IgD-negative memory B cell (primary cell): Measurements from ENCODE around the gene NPIPA5. TPM values are rescaled to one million over a fixed set of nuclear protein-coding genes. Genes with fewer than 3 reads are reported as not detected.
"Not testable (repeated sequence)": the region's sequence is repeated elsewhere in the genome, so short reads cannot be mapped to it uniquely, and the experiment has no call there.

Experiments used
- H3K27ac Mint-ChIP-seq, 3 donors: one replicate each; pipeline ENCODE4 v1.8.0; 2020 to 2022; ENCODE audit warnings: mild to moderate bottlenecking in 3 of 3, mixed read lengths in 3 of 3, moderate library complexity in 1 of 3
- H3K27me3 Mint-ChIP-seq: one replicate; pipeline ENCODE4 v1.8.0; 2021; ENCODE audit warnings: mixed read lengths
- H3K36me3 Mint-ChIP-seq: one replicate; pipeline ENCODE4 v1.8.0; 2020; ENCODE audit warnings: mild to moderate bottlenecking, mixed read lengths
- H3K4me1 Mint-ChIP-seq, 3 donors: one replicate each; pipeline ENCODE4 v1.8.0; 2020 to 2022; ENCODE audit warnings: mixed read lengths in 3 of 3, mild to moderate bottlenecking in 1 of 3
- H3K4me3 Mint-ChIP-seq, 4 donors: one replicate each; pipeline ENCODE4 v1.8.0; 2020 to 2022; ENCODE audit warnings: mild to moderate bottlenecking in 4 of 4, mixed read lengths in 4 of 4, moderate library complexity in 3 of 4
- H3K9me3 Mint-ChIP-seq, 3 donors: one replicate each; pipeline ENCODE4 v1.8.0; 2020 to 2021; ENCODE audit warnings: mixed read lengths in 3 of 3, mild to moderate bottlenecking in 1 of 3
- polyA plus RNA-seq: library from polyadenylated mRNA; unstranded; fragments of 300-500 nt; fragmentation: Illumina TruSeq; gene quantifications from one replicate; pipeline ENCODE4 v1.2.3, GENCODE V29; 2021

The NPIPA5 gene
- polyA plus RNA-seq, 1 donor from 2014 or later: 1.4 TPM

DNA sequence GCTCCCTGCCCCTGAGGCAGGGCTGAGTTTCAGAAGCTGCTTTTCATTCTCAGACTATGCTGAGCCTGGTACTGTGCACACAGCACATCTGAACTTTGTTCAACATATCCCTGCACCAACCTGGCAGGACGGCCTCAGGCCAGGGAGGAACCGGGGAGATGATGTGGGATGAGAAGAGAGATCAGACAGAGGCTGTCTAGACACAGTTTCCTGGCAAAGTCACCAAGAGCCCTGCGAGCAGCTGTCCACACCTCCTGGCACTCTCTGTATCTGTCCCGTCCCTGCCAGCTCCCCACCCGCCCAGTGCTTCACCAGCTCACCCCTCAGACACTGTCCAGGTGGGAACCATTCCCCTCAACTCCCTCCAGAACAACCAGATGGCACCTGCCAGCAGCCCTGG lies 39.1 kb downstream of the NPIPA5 start:
- H3K4me1 Mint-ChIP-seq, H3K9me3 Mint-ChIP-seq, H3K27ac Mint-ChIP-seq, H3K27me3 Mint-ChIP-seq, H3K4me3 Mint-ChIP-seq, H3K36me3 Mint-ChIP-seq: not testable (repeated sequence)

- not testable (repeated sequence) for H3K9me3 Mint-ChIP-seq, H3K27ac Mint-ChIP-seq, H3K36me3 Mint-ChIP-seq, H3K27me3 Mint-ChIP-seq, H3K4me3 Mint-ChIP-seq, H3K4me1 Mint-ChIP-seq
Measured at GRCh38 chr16:15337974-15338605, 40.0 kb downstream of the NPIPA5 start.

- H3K27me3 Mint-ChIP-seq, H3K9me3 Mint-ChIP-seq, H3K27ac Mint-ChIP-seq, H3K4me1 Mint-ChIP-seq, H3K36me3 Mint-ChIP-seq, H3K4me3 Mint-ChIP-seq: not testable (repeated sequence)
Measured at GRCh38 chr16:15335609-15336008, 42.5 kb downstream of the NPIPA5 start.

DNA sequence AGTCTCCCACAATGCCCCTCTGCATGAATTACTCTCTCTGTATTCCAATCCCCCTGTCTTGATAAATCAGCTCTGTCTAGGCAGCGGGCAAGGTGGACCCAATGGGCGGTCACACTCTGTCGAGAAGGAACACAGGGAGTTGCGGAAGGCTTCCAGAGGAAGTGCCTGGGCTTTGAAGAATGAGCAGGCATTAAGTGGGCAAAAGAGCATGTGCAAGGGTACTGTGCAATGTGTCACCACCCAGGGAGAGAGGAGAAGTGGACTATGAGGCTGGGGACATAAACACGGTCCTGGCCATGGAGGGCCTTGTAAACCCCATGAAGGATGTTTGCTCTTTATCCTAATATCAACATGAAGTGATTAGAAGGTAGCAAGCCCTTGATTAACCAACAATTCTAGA lies 44.1 kb downstream of the NPIPA5 start:
- H3K9me3 Mint-ChIP-seq, H3K4me3 Mint-ChIP-seq, H3K4me1 Mint-ChIP-seq, H3K27ac Mint-ChIP-seq, H3K36me3 Mint-ChIP-seq, H3K27me3 Mint-ChIP-seq: not testable (repeated sequence)

DNA sequence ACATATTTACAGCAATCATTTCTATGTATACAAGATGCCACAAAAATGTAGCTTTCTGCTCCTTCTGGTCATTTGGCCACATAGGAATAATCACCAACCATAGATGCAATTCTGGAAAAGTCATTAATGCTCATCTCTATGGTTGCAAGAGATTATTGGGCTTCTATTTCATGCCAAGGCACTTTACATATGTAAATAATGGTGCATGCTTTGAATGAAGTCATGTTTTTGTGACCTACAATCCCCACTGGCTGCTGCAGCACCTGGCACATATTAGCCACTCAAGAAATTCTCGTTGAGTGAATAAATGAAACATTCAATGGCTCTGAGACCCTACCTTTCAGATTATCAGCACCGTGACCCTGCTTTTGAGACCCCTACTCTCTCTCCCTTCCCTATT lies 47.1 kb downstream of the NPIPA5 start:
- H3K27me3 Mint-ChIP-seq, H3K36me3 Mint-ChIP-seq, H3K9me3 Mint-ChIP-seq, H3K4me3 Mint-ChIP-seq, H3K27ac Mint-ChIP-seq, H3K4me1 Mint-ChIP-seq: not testable (repeated sequence)

DNA sequence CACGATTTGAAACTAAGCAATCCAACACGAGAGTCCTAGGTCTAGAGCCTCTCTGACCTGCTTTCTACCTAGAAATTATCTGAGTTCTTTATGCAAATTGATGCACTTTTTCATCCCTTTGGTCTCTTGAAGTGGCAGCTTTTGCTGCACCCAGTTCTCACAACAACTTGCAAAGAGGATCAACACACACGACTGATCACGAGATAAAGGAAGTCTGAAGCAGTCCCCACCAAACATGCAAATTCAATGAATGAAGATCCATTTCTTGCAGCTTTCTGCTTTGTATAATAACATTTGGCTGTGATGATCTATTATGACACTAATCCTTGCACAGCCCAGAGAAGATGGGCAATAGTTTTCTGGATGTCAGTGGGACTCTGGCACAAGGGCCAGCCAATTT lies 53.1 kb downstream of the NPIPA5 start:
- not testable (repeated sequence) for H3K27me3 Mint-ChIP-seq, H3K9me3 Mint-ChIP-seq, H3K4me1 Mint-ChIP-seq

DNA sequence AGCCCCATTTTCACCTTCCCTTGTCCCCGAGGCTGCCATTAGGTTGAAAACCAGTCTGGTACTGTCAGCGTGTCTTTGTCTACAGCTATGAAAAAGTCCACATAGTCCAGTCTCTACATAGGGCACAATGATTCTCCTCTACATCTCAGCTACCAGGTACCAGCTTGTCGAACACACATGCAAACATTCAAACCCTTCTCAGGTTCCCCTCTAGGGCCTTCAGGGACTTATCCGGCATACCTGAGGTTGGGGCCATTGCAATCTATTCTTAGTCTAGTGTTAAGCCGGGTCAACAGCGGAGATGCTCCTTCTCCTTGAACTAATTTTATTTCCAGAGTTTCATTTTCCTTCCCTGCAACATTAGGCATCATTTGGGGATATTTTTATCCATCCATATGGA lies 54.7 kb downstream of the NPIPA5 start:
- not testable (repeated sequence) for H3K27me3 Mint-ChIP-seq, H3K27ac Mint-ChIP-seq, H3K36me3 Mint-ChIP-seq, H3K4me1 Mint-ChIP-seq, H3K4me3 Mint-ChIP-seq, H3K9me3 Mint-ChIP-seq

More for the DNA sequence above, 53.1 kb downstream of the NPIPA5 start:
- H3K27ac Mint-ChIP-seq, H3K36me3 Mint-ChIP-seq, H3K4me3 Mint-ChIP-seq: not testable (repeated sequence)

GRCh38 chr16:15321221-15321620 lies 56.9 kb downstream of the NPIPA5 start:
- H3K9me3 Mint-ChIP-seq, H3K27me3 Mint-ChIP-seq, H3K4me1 Mint-ChIP-seq, H3K27ac Mint-ChIP-seq, H3K36me3 Mint-ChIP-seq, H3K4me3 Mint-ChIP-seq: not testable (repeated sequence)

DNA sequence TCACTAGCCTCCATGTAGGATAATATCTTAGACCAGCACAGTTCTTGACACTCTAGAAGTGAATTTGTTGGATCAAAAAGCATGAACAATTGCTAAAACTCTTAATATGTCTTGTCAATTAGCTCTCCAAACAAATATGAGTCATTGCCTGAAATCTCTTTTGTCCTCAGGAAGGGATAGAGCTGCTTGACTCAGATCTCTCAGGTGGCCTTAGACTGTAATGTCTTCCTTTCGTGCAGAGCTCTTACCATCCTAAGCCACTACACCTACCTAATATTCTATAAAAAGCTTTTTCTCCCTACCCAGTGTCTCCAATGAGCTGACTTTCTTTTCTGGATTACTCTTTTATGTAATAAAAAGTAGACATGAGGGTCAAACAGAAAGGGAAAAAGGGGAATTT lies 63.5 kb downstream of the NPIPA5 start:
- not testable (repeated sequence) for H3K27ac Mint-ChIP-seq, H3K27me3 Mint-ChIP-seq, H3K36me3 Mint-ChIP-seq, H3K9me3 Mint-ChIP-seq, H3K4me1 Mint-ChIP-seq, H3K4me3 Mint-ChIP-seq

Other genes with a start within 250 kb of the NPIPA5 start
- gene MPV17L, start 17.5 kb upstream of the NPIPA5 start, polyA plus RNA-seq: 0.04 TPM
- gene BMERB1, start 56.3 kb upstream of the NPIPA5 start, polyA plus RNA-seq: 4.2 TPM